K562 (cell line): ENCODE data around the gene EYA3. TPM values are rescaled to one million over a fixed set of nuclear protein-coding genes. Genes with fewer than 3 reads are reported as not detected.

Experiments
- ATAC-seq: fragments of 200-7000 bp; cut with Tn5 transposase; 3 replicates; pipeline ENCODE4 v1.9.1; 2020; ENCODE audit warnings: moderate library complexity
- BruUV-seq: library from RNA; stranded (reverse); fragments of 400-500 nt; replicated peaks from 2 replicates; lab custom pipeline; 2021; lab: Mats Ljungman, UMichigan
- CTCF ChIA-PET: fragments of 300-600 bp; formaldehyde crosslinking; extraction: SDS; loops from one replicate; lab custom pipeline; 2021; ENCODE audit warnings: low intra/inter-chr PET ratio; lab: Yijun Ruan, JAX
- POLR2A ChIA-PET: fragments of 300-600, 350-650 bp; sonication (Branson Sonifier 250); formaldehyde crosslinking; extraction: SDS; loops from one replicate; lab custom pipeline; 2021; ENCODE audit warnings: antibody characterized with exemption, inconsistent platforms; lab: Yijun Ruan, JAX
- DNase-seq, 4 experiments: peaks; one replicate each; pipeline versions ENCODE4 v3.0.0 to v3.0.0-alpha.2; 2011 to 2018; ENCODE audit warnings: low spot score in 3 of 4, mixed read lengths in 3 of 4; ENCODE audit errors: extremely low read depth in 1 of 4
- FAIRE-seq: peaks from 2 replicates; lab custom pipeline; 2011; peaks lifted over from hg19 to GRCh38; lab: Jason Lieb, UNC
- H2AFZ ChIP-seq: 2 replicates; pipeline ENCODE4 v1.6.0; 2011; ENCODE audit warnings: low read depth, low read length, control low read depth, inconsistent platforms
- H3K27ac ChIP-seq: fragments of 200-600 bp; 3 replicates; pipeline ENCODE4 v1.8.0; 2011; ENCODE audit warnings: low read depth, mild to moderate bottlenecking, control low read depth, inconsistent platforms, low read length, moderate library complexity, mixed read lengths; ENCODE audit errors: extremely low read depth
- H3K27me3 ChIP-seq, 2 experiments: fragments of 300-600 bp in 1 of 2; 2 replicates in 1 of 2; 3 replicates in 1 of 2; pipeline versions ENCODE4 v1.6.0 to v1.8.0; 2011; ENCODE audit warnings: inconsistent platforms in 2 of 2, low read length in 2 of 2, mild to moderate bottlenecking in 1 of 2, mixed read lengths in 1 of 2, moderate library complexity in 1 of 2; ENCODE audit not compliant: control insufficient read depth in 2 of 2, insufficient read depth in 2 of 2
- H3K36me3 ChIP-seq: fragments of 300-600 bp; 3 replicates; pipeline ENCODE4 v1.8.0; 2011; ENCODE audit warnings: mild to moderate bottlenecking, low read length, inconsistent platforms; ENCODE audit not compliant: control insufficient read depth, insufficient read depth
- H3K4me1 ChIP-seq, 2 experiments: fragments of 200-600 bp in 1 of 2; replicated peaks in 1 of 2; 2 replicates in 1 of 2; 3 replicates in 1 of 2; pipeline versions ENCODE4 v1.5.1 to v1.8.0; 2011; ENCODE audit warnings: inconsistent platforms in 2 of 2, low read length in 2 of 2, mild to moderate bottlenecking in 1 of 2, mixed read lengths in 1 of 2, moderate library complexity in 1 of 2; ENCODE audit not compliant: control insufficient read depth in 2 of 2, insufficient read depth in 2 of 2
- H3K4me2 ChIP-seq: 2 replicates; pipeline ENCODE4 v1.6.1; 2011; ENCODE audit warnings: low read length, control low read depth, inconsistent platforms, mixed read lengths; ENCODE audit not compliant: insufficient read depth
- H3K4me3 ChIP-seq: fragments of 200-600 bp; sonication (generic), shearing (Covaris generic); 2 replicates; pipeline ENCODE4 v1.5.1; 2016; ENCODE audit warnings: control low read depth, inconsistent platforms
- H3K79me2 ChIP-seq: fragments of 200-600 bp; 3 replicates; pipeline ENCODE4 v1.8.0; 2011; ENCODE audit warnings: low read length, inconsistent platforms; ENCODE audit not compliant: control insufficient read depth, insufficient read depth
- H3K9ac ChIP-seq, 2 experiments: 2 replicates each; pipeline versions ENCODE4 v1.6.0 to v1.6.1; 2011; ENCODE audit warnings: low read depth in 2 of 2, low read length in 2 of 2, control low read depth in 1 of 2, inconsistent platforms in 1 of 2, mild to moderate bottlenecking in 1 of 2, mixed read lengths in 1 of 2; ENCODE audit not compliant: insufficient read depth in 1 of 2
- H3K9me1 ChIP-seq: one replicate; pipeline ENCODE4 v1.6.0; 2011; ENCODE audit warnings: inconsistent platforms, mild to moderate bottlenecking, low read length, moderate library complexity; ENCODE audit not compliant: control insufficient read depth, insufficient read depth
- H3K9me3 ChIP-seq: replicated peaks from 2 replicates; pipeline ENCODE4 v1.5.1; 2011; ENCODE audit warnings: low read depth, low read length, inconsistent platforms; ENCODE audit not compliant: control insufficient read depth, insufficient read depth
- H4K20me1 ChIP-seq: replicated peaks from 2 replicates; pipeline ENCODE4 v1.6.1; 2011; ENCODE audit warnings: low read length, inconsistent platforms, mixed read lengths; ENCODE audit not compliant: control insufficient read depth, insufficient read depth
- CTBP1 ChIP-seq: fragments of 450-650 bp; IDR thresholded peaks from 2 replicates; pipeline ENCODE4 v1.6.1; 2016; ENCODE audit warnings: borderline replicate concordance
- GABPB2 ChIP-seq: fragments of 250-450 bp; sonication (Bioruptor Pico); conservative IDR thresholded peaks from 2 replicates; pipeline ENCODE4 v1.5.1; 2021; ENCODE audit warnings: mild to moderate bottlenecking
- HDGF ChIP-seq: fragments of 450-650 bp; IDR thresholded peaks from 2 replicates; pipeline ENCODE4 v1.6.1; 2016
- KLF10 ChIP-seq: fragments of 250-450 bp; sonication (Bioruptor Pico); IDR thresholded peaks from 2 replicates; pipeline ENCODE4 v1.6.1; 2021; ENCODE audit warnings: matching md5 sums
- LARP7 ChIP-seq: fragments of 450-650 bp; IDR thresholded peaks from 2 replicates; pipeline ENCODE4 v1.6.1; 2016
- NELFE ChIP-seq: IDR thresholded peaks from 2 replicates; pipeline ENCODE4 v1.6.1; 2011; ENCODE audit warnings: mild to moderate bottlenecking; ENCODE audit not compliant: insufficient read depth, insufficient read length
- NR2C2 ChIP-seq, 2 experiments: fragments of 200-800 bp in 1 of 2; sonication (Bioruptor generic) in 1 of 2; sonication (generic) in 1 of 2; formaldehyde crosslinking in 1 of 2; IDR thresholded peaks; 2 replicates each; pipeline versions ENCODE4 v1.6.1 to v1.8.0; 2016 to 2022; ENCODE audit warnings: mild to moderate bottlenecking in 1 of 2, missing compliant biosample characterization in 1 of 2, missing genetic modification characterization in 1 of 2, missing genetic modification reagents in 1 of 2
- OTX1 ChIP-seq: fragments of 450-650 bp; formaldehyde crosslinking; IDR thresholded peaks from 2 replicates; pipeline ENCODE4 v1.4.0; 2022; ENCODE audit warnings: mild to moderate bottlenecking
- RAD21 ChIP-seq, 2 experiments: fragments of 250-450 bp in 1 of 2; fragments of 450-650 bp in 1 of 2; sonication (Bioruptor Pico) in 1 of 2; formaldehyde crosslinking in 1 of 2; IDR thresholded peaks in 1 of 2; conservative IDR thresholded peaks in 1 of 2; 2 replicates each; pipeline versions ENCODE4 v1.4.0 to v1.8.0; 2020 to 2022; ENCODE audit warnings: mild to moderate bottlenecking in 2 of 2, moderate library complexity in 1 of 2
- ZFP36 ChIP-seq: fragments of 150-350 bp; IDR thresholded peaks from 2 replicates; pipeline ENCODE4 v1.6.1; 2018; ENCODE audit warnings: low read length, low read depth; ENCODE audit not compliant: partially characterized antibody
- ZNF224 ChIP-seq: sonication (generic); formaldehyde crosslinking; IDR thresholded peaks from 2 replicates; pipeline ENCODE4 v1.8.0; 2022; ENCODE audit warnings: mild to moderate bottlenecking, missing genetic modification reagents
- WGBS: fragments of 100-300 bp; shearing (Covaris generic); methylation state at CpG from one replicate; pipeline ENCODE4 v1.1.6; 2016; ENCODE audit warnings: low coverage, mixed read lengths; ENCODE audit not compliant: insufficient coverage; ENCODE audit errors: missing lambda C conversion rate; 5-methylcytosine and 5-hydroxymethylcytosine counted together
- in situ Hi-C: fragments of 300-500 bp; cut with MboI; formaldehyde crosslinking; loops from 4 replicates; pipeline ENCODE4 v1.15.0; 2018; ENCODE audit warnings: inconsistent platforms, mixed read lengths
- intact Hi-C: fragments of 100-400 bp; cut with micrococcal nuclease; formaldehyde crosslinking; loops from 2 replicates; pipeline ENCODE4 v1.14.2; 2022
- polyA plus RNA-seq, 8 experiments: library from polyadenylated mRNA; depleted of rRNA in 4 of 8; stranded (reverse) in 5 of 8; unstranded in 3 of 8; fragments of >200 nt; fragmentation: Nextera tagmentation in 2 of 8; fragmentation: Illumina TruSeq in 1 of 8; extraction: Ambion mirVana in 2 of 8; extraction: Trizol in 1 of 8; gene quantifications; 2 replicates each; pipeline versions ENCODE4 v1.2.1 to v1.2.3, GENCODE V29; 2011 to 2014; ENCODE audit warnings: inconsistent platforms in 1 of 8, missing spikeins in 1 of 8
- total RNA-seq, 7 experiments: library from RNA; depleted of rRNA in 6 of 7; stranded (reverse); fragments of >200 nt in 6 of 7; fragmentation: Illumina TruSeq in 2 of 7; extraction: Trizol in 2 of 7; gene quantifications; 2 replicates each; pipeline versions ENCODE4 v1.2.1 to v1.2.3, GENCODE V29; 2011 to 2021; ENCODE audit warnings: low replicate concordance in 1 of 7
- TF ChIP-seq, protein P1 (sequence below): fragments of 450-650 bp; formaldehyde crosslinking; IDR thresholded peaks from 2 replicates; pipeline ENCODE4 v1.4.0; 2020; ENCODE audit warnings: mild to moderate bottlenecking, moderate library complexity

EYA3 gene
- total and polyA plus RNA-seq, 9 of the 15 experiments (the other 6 are each of a cell fraction or from before 2014, with no cell fraction given): 21.7 to 64.0 (median 43.6) TPM

- FAIRE-seq (no peak), DNase-seq (no peak), ATAC-seq (no peak)
- Histone ChIP-seq H4K20me1 (no peaks in the 10 kb centered on the region), H3K27ac (no peak overlapping the region), H3K9me3 (no peaks in the 10 kb centered on the region), H3K4me1 (peaks cover 10 to 19% of the 10 kb centered on the region in 2 experiments; a peak in 4 of 5 replicates), H3K9ac (0 out of 4 replicates have a peak overlapping the region, but pooled peaks of 1 of the 2 experiments have one; percentile 39), H3K4me3 (no peak overlapping the region), H3K4me2 (no peak overlapping the region), H3K36me3 (no peaks in the 10 kb centered on the region), H3K27me3 (no peaks in the 10 kb centered on the region; a peak in 1 of 5 replicates), H3K79me2 (no peaks in the 10 kb centered on the region), H3K9me1 (no peaks in the 10 kb centered on the region), H2AFZ (no peak overlapping the region)
- intact Hi-C loops: no loop called here
- in situ Hi-C loops: no loop called here
- TF ChIP-seq HDGF (no peak), LARP7 (no peak), ZNF224 (no peak)
- POLR2A ChIA-PET: interaction anchor here (0.8 to 2.8 kb wide), 4 partner anchors 9 to 71 kb away, joined by 3 to 16 read pairs (median 4); partner anchors contain the start of gene SMPDL3B
- CTCF ChIA-PET: no interaction called here
- WGBS: 53% methylated on average over 5 of the region's 5 CpGs
- no TSS peak for BruUV-seq
These were observed 143.4 kb downstream of the EYA3 start for GRCh38 chr1:27945020-27945419.

DNA sequence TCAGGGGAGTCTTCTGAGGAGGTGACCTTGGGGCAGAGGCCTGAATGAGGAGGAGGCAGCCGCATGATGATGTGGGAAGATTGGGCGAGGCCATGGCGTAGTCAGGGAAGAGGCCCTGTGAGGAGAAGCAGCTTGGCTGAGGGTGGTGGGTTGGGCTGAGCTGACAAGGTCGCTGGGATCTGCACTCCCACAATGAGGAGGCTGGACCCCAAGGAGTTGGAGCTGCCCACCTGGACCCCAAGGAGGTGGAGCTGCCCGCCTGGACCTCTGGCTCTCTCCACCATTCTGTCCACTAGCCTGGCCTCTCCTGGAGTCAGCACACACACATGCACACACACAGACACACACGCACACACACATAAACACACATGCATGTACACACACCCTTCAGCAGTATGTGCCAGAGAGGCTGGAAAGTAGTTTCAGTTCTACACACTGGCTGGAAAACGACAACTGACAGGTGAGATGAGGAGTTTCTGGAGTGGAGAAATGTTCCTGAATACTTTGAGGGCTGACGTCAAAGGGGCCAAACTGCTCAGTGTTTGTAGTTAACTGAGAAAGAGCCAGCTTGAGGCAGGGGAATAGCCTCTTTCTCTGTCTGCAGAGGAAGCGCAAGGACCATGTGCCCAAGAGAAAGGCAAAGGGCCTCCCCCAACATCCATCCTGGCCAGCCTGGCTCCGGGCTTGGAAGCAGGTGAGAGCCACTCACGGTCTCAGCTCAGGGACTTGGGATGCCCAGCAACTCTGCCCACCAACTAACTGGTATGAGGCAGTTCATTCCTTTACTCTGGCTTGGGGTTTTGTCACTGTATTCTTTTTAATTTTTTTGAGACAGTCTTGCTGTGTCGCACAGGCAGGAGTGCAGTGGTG lies 146.5 kb downstream of the EYA3 start:
- Histone ChIP-seq H3K79me2 (no peaks in the 10 kb centered on the region), H3K36me3 (no peaks in the 10 kb centered on the region), H3K9ac (peak overlapping the region in 1 of 2 experiments; percentile 81; a peak in 2 of 4 replicates), H3K4me3 (no peak overlapping the region), H3K9me1 (no peaks in the 10 kb centered on the region), H2AFZ (peak overlapping the region; percentile 15; the same call in 1 of the 2 replicates), H3K27me3 (no peaks in the 10 kb centered on the region; a peak in 1 of 5 replicates), H3K27ac (no peak overlapping the region), H4K20me1 (no peaks in the 10 kb centered on the region), H3K4me2 (no peak overlapping the region), H3K4me1 (peaks cover 12 to 18% of the 10 kb centered on the region in 2 experiments; a peak in 4 of 5 replicates), H3K9me3 (no peaks in the 10 kb centered on the region)
- CTCF ChIA-PET: no interaction called here
- no peak for FAIRE-seq
- TF ChIP-seq GABPB2 (CRISPR knock-in tag) (no peak), ZFP36 (peak; percentile 71), OTX1 (CRISPR knock-in tag) (0 out of 2 replicates have a peak, but pooled peaks have one; percentile 26), RAD21 (CRISPR knock-in tag; conservative IDR thresholded peaks at IDR 0.05 in 1 of 2, IDR thresholded peaks at IDR 0.05 in 1 of 2) (no peak), CTBP1 (0 out of 2 replicates have a peak, but pooled peaks have one; percentile 17), NR2C2 (CRISPR knock-in tag; IDR thresholded peaks at IDR 0.05) (no peak), NR2C2 (tag; IDR thresholded peaks at IDR 0.05) (no peak), NELFE (no peak), KLF10 (CRISPR knock-in tag) (no peak)
- TF ChIP-seq, protein P1, sequence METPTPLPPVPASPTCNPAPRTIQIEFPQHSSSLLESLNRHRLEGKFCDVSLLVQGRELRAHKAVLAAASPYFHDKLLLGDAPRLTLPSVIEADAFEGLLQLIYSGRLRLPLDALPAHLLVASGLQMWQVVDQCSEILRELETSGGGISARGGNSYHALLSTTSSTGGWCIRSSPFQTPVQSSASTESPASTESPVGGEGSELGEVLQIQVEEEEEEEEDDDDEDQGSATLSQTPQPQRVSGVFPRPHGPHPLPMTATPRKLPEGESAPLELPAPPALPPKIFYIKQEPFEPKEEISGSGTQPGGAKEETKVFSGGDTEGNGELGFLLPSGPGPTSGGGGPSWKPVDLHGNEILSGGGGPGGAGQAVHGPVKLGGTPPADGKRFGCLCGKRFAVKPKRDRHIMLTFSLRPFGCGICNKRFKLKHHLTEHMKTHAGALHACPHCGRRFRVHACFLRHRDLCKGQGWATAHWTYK (CRISPR knock-in tag): no peak
- no peak for DNase-seq
- intact Hi-C loops (loop anchor here (2.0 kb wide), 1 partner anchor 37 kb away; no protein-coding TSS in a partner anchor), in situ Hi-C loops (no loop called here)
- no TSS peak for BruUV-seq
- 57% methylated on average over 12 of the region's 12 CpGs for WGBS
- no peak for ATAC-seq
- POLR2A ChIA-PET: interaction anchor here (0.6 to 1.1 kb wide), 2 partner anchors 10 to 291 kb away, joined by 3 read pairs; no protein-coding TSS in a partner anchor
